Activated T-cell treated with anti-CD3 and anti-CD28 coated beads for 24 hours (primary cell): ENCODE data around the gene POM121.
"Not testable (repeated sequence)": the region's sequence is repeated elsewhere in the genome, so short reads cannot be mapped to it uniquely, and the experiment has no call there.

Experiments
- DNase-seq: peaks from one replicate; pipeline ENCODE4 v3.0.0-alpha.2; 2020; ENCODE audit warnings: low read depth

POM121 gene

DNA sequence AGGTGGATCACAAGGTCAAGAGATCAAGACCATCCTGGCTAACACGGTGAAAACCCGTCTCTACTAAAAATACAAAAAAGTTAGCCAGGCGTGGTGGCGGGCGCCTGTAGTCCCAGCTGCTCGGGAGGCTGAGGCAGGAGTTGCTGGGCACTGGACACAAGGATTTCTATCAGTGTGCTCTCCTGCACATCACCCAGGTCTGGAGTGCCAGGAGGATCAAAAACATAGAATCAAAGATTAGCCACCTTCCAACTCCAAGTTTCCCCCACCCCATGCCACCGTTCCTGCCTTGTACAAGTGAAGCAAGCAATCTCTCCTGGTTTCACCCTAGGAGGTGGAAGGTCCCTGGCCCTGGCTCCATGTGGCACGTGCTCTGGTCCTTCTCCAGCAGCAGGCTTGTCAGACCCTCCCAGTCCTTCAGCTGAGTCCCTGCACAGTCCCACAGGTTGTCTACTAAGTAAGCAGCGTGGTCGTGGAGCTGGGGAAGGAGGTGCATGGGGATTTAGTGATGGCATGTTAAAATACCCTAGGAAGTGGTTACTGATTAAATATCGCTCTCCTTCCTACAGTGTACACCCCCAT, 73.1 kb downstream of the POM121 start:
- not testable (repeated sequence) for DNase-seq
